ENCODE data around the gene MCM9. TPM values are rescaled to one million over a fixed set of nuclear protein-coding genes. Genes with fewer than 3 reads are reported as not detected.

MCM9 gene
- total and polyA plus RNA-seq, 2 of the 13 experiments (the other 11 are each of a cell fraction or from before 2014, with no cell fraction given), result 3.8 to 17.2 TPM

- TF ChIP-seq PAXIP1 (CRISPR knock-in tag; conservative IDR thresholded peaks at IDR 0.05) (no peak), ZNF724P (CRISPR knock-in tag; IDR thresholded peaks at IDR 0.05; ENCODE audit: borderline replicate concordance) (peak; percentile 84; the same call in 1 of the 2 replicates), TMF1 (CRISPR knock-in tag; IDR thresholded peaks at IDR 0.05; ENCODE audit: low read depth) (no peak; the same call in 1 of the 2 replicates), ZBED4 (CRISPR knock-in tag; IDR thresholded peaks at IDR 0.05; ENCODE audit: borderline replicate concordance) (peak; percentile 22; the same call in 1 of the 2 replicates), ZNF746 (CRISPR knock-in tag; IDR thresholded peaks at IDR 0.05) (0 out of 2 replicates have a peak, but pooled peaks have one; percentile 46), EHMT2 (IDR thresholded peaks at IDR 0.05; ENCODE audit: borderline replicate concordance, low read depth, low read length) (no peak), TAF15 (IDR thresholded peaks at IDR 0.05; ENCODE audit: low read depth, low read length, poor library complexity, severe bottlenecking) (no peak), MIER3 (CRISPR knock-in tag; IDR thresholded peaks at IDR 0.05; ENCODE audit: borderline replicate concordance) (peak; percentile 78; the same call in 1 of the 2 replicates), ZNF580 (CRISPR knock-in tag; IDR thresholded peaks at IDR 0.05; ENCODE audit: borderline replicate concordance, low read depth) (peak; percentile 69; the same call in 1 of the 2 replicates), SOX6 (IDR thresholded peaks at IDR 0.05) (no peak), SOX6 (CRISPR knock-in tag; IDR thresholded peaks at IDR 0.05) (peak; percentile 71), ZEB1 (IDR thresholded peaks at IDR 0.05; ENCODE audit: insufficient replicate concordance, low read depth) (peak; percentile 66), NFIC (IDR thresholded peaks at IDR 0.05; ENCODE audit: low read length) (no peak; the same call in 1 of the 2 replicates), SKI (IDR thresholded peaks at IDR 0.05; ENCODE audit: partially characterized antibody) (peak; percentile 89), NBN (conservative IDR thresholded peaks at IDR 0.05) (no peak), CHD2 (IDR thresholded peaks at IDR 0.05; ENCODE audit: low read depth, low read length) (0 out of 2 replicates have a peak, but pooled peaks have one; percentile 6), ZNF20 (CRISPR knock-in tag; IDR thresholded peaks at IDR 0.05) (no peak), ARNT2 (CRISPR knock-in tag; IDR thresholded peaks at IDR 0.05; ENCODE audit: low read depth) (peak; percentile 60; the same call in 1 of the 2 replicates), KDM5B (CRISPR knock-in tag; IDR thresholded peaks at IDR 0.05; ENCODE audit: borderline replicate concordance) (no peak), ZNF253 (CRISPR knock-in tag; IDR thresholded peaks at IDR 0.05; ENCODE audit: borderline replicate concordance) (no peak)
- TF ChIP-seq, protein P1, sequence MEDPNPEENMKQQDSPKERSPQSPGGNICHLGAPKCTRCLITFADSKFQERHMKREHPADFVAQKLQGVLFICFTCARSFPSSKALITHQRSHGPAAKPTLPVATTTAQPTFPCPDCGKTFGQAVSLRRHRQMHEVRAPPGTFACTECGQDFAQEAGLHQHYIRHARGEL (CRISPR knock-in tag; IDR thresholded peaks at IDR 0.05), result no peak
- TF ChIP-seq, protein P2, sequence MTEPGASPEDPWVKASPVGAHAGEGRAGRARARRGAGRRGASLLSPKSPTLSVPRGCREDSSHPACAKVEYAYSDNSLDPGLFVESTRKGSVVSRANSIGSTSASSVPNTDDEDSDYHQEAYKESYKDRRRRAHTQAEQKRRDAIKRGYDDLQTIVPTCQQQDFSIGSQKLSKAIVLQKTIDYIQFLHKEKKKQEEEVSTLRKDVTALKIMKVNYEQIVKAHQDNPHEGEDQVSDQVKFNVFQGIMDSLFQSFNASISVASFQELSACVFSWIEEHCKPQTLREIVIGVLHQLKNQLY (CRISPR knock-in tag; IDR thresholded peaks at IDR 0.05), result peak; percentile 63; the same call in 1 of the 2 replicates
These were observed 41.0 kb downstream of the MCM9 start, which contains the start of gene ASF1A (continued) for GRCh38 chr6:118893807-118894424.
